GM13976 (cell line): Measurements from ENCODE around the gene MBD1.
"Not testable (repeated sequence)": the region's sequence is repeated elsewhere in the genome, so short reads cannot be mapped to it uniquely, and the experiment has no call there.

Experiments
- DNase-seq: peaks from one replicate; pipeline ENCODE4 v3.0.0; 2012; ENCODE audit warnings: low spot score
- in situ Hi-C: fragments of 300-500 bp; cut with MboI; formaldehyde crosslinking; loops from one replicate; pipeline ENCODE4 v1.12.0; 2022; ENCODE audit warnings: low sequenced_read_pairs, mixed read lengths, inconsistent platforms; ENCODE audit not compliant: unreplicated experiment
- TF ChIP-seq, protein P1 (sequence below): IDR thresholded peaks from 2 replicates; pipeline ENCODE4 v1.5.1; 2012; ENCODE audit warnings: borderline replicate concordance, mild to moderate bottlenecking; ENCODE audit not compliant: insufficient read depth; ENCODE audit errors: extremely low read depth, missing control alignments, control extremely low read depth

The MBD1 gene

DNA sequence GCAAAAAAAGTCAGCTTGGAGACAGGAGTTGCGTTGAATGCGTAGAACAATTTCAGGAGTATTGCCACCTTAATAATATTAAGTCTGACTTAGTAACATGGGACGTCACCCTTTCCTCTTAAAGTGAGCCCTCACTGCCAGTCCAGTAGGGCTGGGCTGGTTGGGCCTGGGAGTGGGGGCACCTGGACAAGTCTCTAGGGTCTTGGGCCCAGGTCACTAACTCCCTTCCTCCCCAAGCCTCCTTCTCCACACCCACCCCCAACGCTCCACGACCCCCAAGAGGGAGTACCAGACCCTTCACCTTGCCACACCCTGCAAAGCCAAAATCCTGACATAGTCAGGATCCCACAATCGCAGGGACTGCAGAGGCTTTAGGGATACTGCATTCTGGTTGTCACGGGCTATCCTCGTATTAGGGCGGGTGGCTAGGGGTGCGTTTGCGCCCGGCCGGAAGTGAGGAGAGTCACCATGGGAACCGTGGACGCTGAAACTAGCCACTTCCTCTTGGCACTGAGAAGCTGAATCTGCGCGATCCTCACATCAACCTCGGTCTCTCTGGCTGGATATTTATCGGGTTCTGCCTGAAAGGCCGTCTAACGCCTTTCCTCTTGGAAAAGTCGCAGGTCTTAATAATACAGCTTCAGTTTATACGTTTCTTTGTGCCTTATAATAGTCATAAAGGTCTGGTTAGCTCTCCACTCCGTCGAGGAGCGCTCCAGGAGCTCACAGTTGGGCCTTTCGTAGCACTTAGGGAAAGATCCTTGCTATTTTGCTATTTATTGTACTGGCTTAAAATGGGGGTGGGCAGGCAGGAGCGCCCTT, 16.5 kb upstream of the MBD1 start:
- in situ Hi-C loops: no loop called here
- TF ChIP-seq, protein P1, sequence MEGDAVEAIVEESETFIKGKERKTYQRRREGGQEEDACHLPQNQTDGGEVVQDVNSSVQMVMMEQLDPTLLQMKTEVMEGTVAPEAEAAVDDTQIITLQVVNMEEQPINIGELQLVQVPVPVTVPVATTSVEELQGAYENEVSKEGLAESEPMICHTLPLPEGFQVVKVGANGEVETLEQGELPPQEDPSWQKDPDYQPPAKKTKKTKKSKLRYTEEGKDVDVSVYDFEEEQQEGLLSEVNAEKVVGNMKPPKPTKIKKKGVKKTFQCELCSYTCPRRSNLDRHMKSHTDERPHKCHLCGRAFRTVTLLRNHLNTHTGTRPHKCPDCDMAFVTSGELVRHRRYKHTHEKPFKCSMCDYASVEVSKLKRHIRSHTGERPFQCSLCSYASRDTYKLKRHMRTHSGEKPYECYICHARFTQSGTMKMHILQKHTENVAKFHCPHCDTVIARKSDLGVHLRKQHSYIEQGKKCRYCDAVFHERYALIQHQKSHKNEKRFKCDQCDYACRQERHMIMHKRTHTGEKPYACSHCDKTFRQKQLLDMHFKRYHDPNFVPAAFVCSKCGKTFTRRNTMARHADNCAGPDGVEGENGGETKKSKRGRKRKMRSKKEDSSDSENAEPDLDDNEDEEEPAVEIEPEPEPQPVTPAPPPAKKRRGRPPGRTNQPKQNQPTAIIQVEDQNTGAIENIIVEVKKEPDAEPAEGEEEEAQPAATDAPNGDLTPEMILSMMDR: no peak
- peak; percentile 89 for DNase-seq

DNA sequence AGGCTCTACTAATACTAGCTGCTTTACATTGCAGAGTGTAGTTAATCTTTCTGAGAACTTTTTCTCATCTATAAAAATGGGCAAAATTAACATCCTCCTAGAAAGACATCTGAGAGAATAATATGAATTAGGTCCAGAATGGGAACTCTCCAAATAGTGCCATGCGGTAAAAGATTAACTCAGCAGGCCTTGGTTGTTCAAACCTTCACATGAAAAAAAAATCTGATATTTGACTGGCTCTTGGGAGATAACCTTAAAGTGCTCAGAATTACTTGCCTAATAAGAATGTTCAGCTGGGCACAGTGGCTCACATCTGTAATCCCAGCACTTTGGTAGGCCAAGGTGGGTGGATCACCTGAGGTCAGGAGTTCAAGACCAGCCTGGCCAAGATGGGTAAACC, 11.7 kb upstream of the MBD1 start:
- DNase-seq: no peak
- TF ChIP-seq, protein P1: no peak
- in situ Hi-C loops: no loop called here

DNA sequence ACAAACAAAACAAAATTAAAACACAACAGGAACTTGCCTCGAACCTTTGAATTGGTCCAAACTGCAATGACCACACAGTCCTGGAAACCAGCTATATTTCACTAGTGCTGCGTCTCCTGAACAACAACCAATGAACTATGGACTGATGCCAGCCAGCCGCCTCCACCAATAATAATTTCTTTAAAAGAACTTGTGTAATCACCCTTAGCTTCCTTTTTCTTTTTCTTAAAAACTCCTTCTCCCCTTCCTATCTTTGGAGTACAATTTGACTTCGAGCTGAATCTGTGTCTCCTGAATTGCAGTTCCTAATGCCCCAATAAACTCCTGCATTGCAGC, 7.8 kb upstream of the MBD1 start:
- no peak for DNase-seq
- TF ChIP-seq, protein P1: no peak
- in situ Hi-C loops: loop anchor here (10.0 kb wide), 1 partner anchor 66 kb away; no protein-coding TSS in a partner anchor

DNA sequence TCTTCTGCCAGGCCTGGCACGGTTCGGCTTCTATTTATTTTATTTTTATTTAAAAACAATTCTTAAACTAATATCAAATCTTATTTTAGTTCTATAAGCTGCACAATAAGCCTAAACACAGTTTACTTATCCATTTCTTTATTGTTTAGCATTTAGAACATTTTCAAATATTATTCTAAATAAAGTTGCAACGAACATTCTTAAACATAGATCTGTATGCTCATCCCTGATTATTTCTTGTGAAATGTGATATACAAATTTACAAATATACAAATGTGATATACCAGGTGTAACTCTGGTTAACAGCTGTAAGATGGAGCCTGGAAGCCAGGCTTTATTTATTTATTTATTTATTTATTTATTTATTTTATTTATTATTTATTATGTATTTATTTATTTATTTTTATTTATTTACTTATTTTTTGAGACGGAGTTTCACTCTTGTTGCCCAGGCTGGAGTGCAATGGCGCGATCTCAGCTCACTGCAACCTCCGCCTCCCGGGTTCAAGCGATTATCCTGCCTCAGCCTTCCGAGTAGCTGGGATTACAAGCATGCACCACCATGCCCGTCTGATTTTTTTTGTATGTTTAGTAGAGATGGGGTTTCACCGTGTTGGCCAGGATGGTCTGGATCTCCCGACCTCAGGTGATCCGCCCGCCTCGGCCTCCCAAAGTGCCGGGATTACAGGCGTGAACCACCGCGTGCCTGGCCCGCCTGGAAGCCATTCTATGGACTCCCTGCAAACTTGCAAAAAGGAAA, 7.2 kb upstream of the MBD1 start:
- DNase-seq: not testable (repeated sequence)
- in situ Hi-C loops: loop anchor here (10.0 kb wide), 1 partner anchor 66 kb away; no protein-coding TSS in a partner anchor

DNA sequence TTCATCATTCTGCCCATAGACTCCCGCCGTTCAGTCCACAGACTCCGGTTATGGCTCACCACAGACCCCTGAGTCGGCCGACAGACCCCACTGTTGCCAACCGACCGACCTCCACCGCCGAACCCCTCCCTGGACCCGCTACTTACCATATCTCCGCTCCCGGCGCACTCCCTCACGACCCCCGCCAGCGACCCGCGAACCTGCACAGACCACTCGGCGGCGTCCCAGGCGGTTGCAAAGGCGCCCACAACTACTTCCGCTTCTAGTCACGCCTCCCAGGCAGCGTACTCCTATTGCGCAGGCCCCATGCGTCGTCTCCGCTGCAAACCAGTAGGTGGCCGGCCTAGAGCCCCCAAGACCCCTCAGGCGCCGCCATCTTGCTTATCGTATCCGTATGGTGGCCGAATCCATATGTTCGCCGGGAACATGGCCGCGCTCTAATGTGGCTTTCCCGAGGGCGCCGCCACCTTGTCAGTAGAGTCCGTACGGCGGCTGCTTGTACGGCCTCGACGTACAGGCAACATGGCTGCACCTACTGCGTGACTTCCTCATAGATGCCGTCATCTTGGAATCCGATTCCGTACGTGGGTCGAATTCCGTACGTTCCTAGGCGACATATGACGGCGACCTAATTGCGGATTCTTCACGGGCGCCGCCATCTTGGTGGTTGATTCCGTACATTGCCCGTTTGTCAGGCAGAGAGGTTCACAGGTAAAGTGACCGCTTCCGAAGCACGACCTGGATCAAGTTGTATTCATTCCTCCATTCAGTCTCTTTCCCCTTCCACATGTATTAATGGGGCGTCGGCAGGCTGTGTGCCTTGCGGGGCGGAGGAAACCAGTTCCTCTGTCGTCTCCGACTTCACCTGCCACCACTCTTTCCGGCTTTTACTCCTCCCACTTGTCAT, 6.4 kb upstream of the MBD1 start, which contains the start of gene CXXC1:
TSS of gene CXXC1 (minus strand) at position 252 of the 907 bp plus-strand sequence. CDS start at position 149, 103 bp downstream.
- TF ChIP-seq, protein P1: peak; percentile 45
- peak; percentile 92 for DNase-seq
- in situ Hi-C loops: loop anchor here (10.0 kb wide), 1 partner anchor 67 kb away; no protein-coding TSS in a partner anchor

DNA sequence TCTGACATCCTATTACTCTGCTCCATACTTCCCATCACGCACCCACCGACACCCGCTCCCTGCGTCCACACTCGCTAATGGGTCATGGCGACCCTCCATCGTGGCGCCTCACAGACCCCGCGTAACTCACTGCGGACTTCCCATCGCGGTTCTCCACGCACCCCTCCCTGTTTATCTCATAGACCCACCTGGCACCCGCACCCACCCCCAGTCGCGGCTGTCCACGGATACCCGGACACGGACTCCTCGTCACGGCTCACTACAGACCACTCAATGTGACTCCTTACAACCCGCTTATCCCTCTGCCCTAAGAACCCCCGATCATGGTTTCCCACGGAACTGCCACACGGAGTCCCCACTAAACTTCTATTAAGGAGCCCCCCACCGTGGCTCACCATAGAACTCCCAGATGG, 5.7 kb upstream of the MBD1 start:
- TF ChIP-seq, protein P1: no peak
- in situ Hi-C loops: loop anchor here (10.0 kb wide), 1 partner anchor 68 kb away; no protein-coding TSS in a partner anchor
- no peak for DNase-seq
